DLD1 (cell line): ENCODE measurements around the gene PRPSAP2.

Experiments
- in situ Hi-C: cut with HindIII; loops from 2 replicates; pipeline ENCODE4 v1.10.0; 2017; ENCODE audit warnings: low sequenced_read_pairs

The PRPSAP2 gene

DNA sequence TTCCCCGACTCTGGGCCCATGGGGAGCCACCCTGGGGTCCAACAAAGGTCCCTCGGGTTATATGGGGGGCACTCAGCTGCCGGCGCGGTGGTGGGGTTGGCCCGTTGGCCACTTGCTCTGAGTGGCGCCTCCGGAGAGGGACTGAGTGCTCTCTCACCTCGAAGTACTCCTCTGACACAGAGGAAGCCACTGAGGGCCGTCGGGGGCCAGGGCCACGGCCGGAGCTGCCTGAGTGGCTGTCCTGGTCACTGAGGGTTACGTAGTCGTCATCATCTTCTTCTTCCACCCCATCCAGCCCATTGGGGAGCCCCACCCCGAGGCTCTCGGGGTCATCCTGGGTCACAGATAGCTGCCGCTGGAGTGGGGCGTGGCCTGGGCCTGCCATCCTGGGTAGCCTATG is 119.7 kb downstream of the PRPSAP2 start:
- in situ Hi-C loops, result no loop called here

DNA sequence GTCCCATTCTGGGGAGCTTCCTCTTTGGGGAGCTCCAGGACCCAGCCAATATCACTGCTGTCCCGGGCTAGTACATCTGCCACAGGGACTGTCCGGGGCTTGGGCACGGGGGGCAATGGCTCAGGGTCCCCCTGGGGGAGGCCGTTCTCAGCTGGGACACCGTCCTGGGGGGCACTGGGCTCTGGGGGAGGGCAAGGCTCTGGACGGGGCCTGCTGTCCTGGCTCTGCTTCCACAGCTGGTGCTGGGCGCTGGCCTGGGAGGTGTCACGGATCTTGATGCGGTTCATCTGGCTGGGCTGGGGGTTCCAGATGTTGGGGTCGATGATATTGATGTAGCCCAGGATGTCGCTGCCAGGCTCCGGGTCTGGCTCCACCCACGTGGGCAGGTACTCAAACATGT is 120.1 kb downstream of the PRPSAP2 start:
- in situ Hi-C loops, result no loop called here

DNA sequence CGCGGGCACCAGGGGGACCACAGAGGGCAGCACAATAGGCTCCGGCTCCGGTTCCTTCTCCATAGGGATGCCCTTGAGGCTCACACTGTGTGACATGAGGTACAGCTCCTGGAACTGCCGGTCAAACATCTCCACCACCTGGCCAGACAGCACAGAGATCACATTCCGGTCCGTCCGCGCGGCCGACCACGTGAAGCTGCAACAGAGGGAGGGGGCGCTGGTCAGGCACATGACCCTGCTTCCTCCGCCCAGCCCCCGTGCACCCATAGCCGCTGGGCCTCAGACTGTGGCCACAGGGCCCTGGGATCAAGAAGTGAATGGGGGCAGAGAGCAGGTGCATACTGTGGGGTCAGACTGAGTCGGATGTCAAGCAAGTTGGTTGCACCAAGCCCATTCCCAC is 120.7 kb downstream of the PRPSAP2 start:
- in situ Hi-C loops, result no loop called here
